HG03354 (cell line): ENCODE measurements around the gene DNAJC19.
A peak's percentile ranks its signal among the peaks of the same experiment; 100 is the strongest.

ENCODE experiments used
- ATAC-seq: cut with Tn5 transposase; IDR thresholded peaks from one replicate; pipeline ENCODE4 v1.9.1; 2021; ENCODE audit warnings: mild to moderate bottlenecking; ENCODE audit not compliant: unreplicated experiment, poor library complexity, severe bottlenecking

Gene DNAJC19

DNA sequence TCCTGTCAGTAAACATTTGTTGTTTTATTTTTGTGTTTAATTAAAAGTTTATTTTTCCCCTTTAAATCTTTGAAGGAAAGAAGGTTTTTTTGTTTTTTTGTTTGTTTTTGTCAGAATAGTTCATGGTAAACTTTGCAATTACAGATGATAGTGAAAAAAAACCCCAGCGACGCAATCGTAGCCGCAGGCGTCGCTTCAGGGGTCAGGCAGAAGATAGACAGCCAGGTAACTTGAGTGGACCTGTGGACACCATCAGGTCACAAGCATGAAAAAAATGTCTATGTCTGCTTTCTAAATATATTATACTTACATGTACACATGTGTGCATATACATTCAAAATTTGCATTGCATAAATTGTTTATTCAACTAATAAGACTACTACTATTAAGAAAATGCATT, 18.6 kb downstream of the DNAJC19 start:
- no peak for ATAC-seq

DNA sequence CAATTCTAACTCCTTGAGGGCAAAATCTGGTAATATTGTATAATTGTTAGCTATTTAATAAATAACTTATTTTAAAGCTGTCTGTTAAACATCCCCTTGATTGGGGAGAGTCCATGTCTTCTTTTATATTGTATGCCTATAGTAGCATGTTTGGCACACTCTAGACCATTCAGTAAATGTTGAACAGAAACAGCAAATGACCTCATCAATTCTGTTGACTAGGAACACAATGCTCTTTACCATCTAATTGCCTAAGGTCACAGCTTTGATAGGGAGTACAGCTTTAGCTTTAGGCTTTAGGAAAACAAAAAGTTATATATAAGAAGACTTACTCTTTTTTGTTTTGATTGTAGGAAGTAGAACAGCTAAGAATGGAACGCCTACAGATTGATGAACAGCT, 27.0 kb downstream of the DNAJC19 start:
- ATAC-seq: no peak

- no peak for ATAC-seq
Measured at GRCh38 chr3:180961552-180961951, 28.0 kb downstream of the DNAJC19 start.

DNA sequence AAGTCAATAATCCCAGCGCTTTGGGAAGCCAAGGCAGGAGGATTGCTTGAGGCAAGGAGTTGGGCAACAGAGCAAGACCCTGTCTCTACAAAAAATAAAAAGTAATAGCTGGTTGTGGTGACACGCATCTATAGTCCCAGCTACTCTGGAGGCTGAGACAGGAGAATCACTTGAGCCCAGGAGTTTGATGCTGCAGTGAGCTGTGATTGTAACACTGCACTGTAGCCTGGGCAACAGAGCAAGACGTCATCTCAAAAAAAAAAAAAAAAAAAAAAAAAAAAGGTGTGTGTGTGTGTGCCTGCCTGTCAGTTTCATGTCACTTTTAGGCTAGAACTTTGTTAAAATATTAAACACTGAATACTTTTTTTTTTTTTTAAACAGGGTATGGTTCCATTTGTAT, 28.4 kb downstream of the DNAJC19 start:
- peak; percentile 44 for ATAC-seq

GRCh38 chr3:180959691-180960090, 29.8 kb downstream of the DNAJC19 start:
- ATAC-seq: no peak

DNA sequence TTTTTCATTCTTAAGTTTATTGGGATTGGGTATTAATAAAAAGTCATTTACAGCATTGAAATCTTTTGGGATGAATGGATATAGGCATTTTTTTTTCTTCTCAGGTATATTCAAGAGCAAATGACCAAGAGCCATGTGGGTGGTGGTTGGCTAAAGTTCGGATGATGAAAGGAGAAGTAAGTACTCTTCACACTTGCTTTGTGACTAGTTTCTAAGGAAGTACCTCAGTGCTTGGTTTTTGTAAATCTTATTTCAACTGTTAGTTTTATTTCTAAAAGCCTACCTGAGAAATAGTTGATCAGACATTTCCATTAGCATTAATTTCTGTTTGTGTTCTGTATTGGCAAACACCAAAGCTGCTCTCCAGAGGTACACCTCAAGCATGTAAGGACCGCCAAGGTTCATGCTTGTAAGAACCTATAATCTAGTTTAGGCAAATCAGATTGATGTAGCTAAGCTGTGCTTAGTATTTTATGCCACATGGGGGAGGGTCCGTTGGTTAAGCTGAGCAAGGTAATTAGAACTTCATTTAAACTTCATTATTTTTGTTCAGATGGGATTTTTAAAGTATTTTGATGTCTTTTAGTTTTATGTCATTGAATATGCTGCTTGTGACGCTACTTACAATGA, 41.7 kb downstream of the DNAJC19 start:
- ATAC-seq: peak; percentile 64

DNA sequence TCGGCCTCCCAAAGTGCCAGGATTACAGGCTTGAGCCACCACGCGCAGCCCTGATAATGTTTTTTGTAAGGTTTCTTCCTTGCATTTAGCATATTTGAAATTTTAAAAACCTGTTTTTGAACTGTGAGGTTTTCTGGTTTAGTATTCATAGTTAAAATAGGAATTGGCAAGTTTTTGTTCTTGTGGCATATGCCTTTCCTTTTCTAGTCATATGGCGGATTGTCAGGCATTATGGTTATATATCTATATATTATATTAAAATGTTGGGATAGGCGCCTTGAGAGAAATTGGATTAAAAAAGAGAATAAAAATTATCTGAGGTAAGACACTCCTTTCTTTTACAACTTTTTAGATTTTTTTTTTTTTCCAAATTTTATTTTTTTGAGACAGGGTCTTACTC, 48.7 kb downstream of the DNAJC19 start:
- no peak for ATAC-seq

DNA sequence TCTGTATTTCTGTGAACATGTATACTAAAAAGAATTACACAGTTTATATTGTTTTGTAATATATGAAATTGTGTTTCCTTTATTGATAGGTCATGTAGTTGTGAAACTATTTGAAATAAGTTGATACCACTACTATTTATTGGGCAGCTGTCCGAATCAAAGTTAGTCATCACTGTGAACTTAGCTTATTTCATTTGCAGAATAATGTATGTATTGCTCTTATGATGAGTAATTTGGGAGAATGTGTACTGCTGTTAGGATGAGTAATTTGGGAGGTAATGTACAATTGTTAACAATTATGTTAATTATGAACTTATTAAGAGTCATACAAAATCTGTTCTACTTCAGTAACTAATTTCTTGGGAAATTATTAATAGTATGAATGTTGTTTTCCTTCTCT, 54.9 kb downstream of the DNAJC19 start:
- no peak for ATAC-seq
